Measurements from ENCODE around the gene CDKL4. TPM values are rescaled to one million over a fixed set of nuclear protein-coding genes. Genes with fewer than 3 reads are reported as not detected.
"Not testable (repeated sequence)": the region's sequence is repeated elsewhere in the genome, so short reads cannot be mapped to it uniquely, and the experiment has no call there.

Gene CDKL4
- polyA plus RNA-seq, 1 donor, result 0.10 TPM

DNA sequence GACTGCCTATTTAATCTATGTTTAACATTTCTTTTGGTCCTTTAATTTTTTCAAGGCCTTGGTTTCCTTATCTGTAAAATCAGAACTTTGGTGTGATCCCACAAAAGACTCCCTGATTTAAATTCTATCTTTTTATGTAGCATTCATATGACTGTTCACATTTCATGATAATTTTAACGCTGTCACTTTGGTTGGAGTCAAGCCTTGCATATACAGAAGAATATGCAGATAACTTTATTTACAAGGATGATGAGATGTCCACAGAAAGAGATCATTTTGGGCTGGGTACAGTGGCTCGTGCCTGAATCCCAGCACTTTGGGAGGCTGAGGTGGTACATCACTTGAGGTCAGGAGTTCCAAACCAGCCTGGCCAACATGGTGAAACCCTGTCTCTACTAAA is 84.5 kb downstream of the CDKL4 start:
- Histone ChIP-seq H3K4me1 (ENCODE audit: control insufficient read depth, insufficient read depth, low read length) (no peaks in the 10 kb centered on the region), H3K4me3 (ENCODE audit: low read length) (no peak overlapping the region), H3K27me3 (ENCODE audit: control insufficient read depth, insufficient read depth, low read length) (no peaks in the 10 kb centered on the region), H3K27ac (ENCODE audit: low read length) (no peak overlapping the region), H3K9me3 (ENCODE audit: control insufficient read depth, low read depth, low read length) (no peaks in the 10 kb centered on the region), H3K36me3 (ENCODE audit: control insufficient read depth, insufficient read depth, low read length) (no peaks in the 10 kb centered on the region)
- no CpG with 5 or more reads among the region's 2 CpGs for WGBS (ENCODE audit: insufficient coverage, low lambda C conversion rate)
- DNase-seq, result no peak

- Histone ChIP-seq H3K27ac (ENCODE audit: low read length) (no peak overlapping the region), H3K36me3 (ENCODE audit: control insufficient read depth, insufficient read depth, low read length) (no peaks in the 10 kb centered on the region), H3K4me3 (ENCODE audit: low read length) (no peak overlapping the region), H3K4me1 (ENCODE audit: control insufficient read depth, insufficient read depth, low read length) (no peaks in the 10 kb centered on the region), H3K9me3 (ENCODE audit: control insufficient read depth, low read depth, low read length) (no peaks in the 10 kb centered on the region), H3K27me3 (ENCODE audit: control insufficient read depth, insufficient read depth, low read length) (no peaks in the 10 kb centered on the region)
- no CpG with 5 or more reads among the region's 4 CpGs for WGBS (ENCODE audit: insufficient coverage, low lambda C conversion rate)
- no peak for DNase-seq
Measured at GRCh38 chr2:39158351-39158750, 85.4 kb downstream of the CDKL4 start.

DNA sequence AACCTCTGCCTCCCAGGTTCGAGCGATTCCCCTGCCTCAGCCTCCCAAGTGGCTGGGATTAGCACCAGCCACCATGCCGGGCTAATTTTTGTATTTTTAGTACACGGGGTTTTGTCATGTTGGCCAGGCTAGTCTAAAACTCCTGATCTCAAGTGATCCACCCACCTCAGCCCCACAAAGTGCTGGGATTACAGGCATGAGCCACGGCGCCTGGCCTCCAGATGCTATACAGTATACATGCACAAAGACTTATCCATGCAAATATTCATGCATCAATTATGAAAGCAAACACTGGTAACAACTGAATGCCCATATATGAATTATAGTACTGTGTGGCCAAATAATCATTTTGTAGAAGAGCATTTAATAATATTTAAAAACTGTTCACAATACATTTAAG is 86.9 kb downstream of the CDKL4 start:
- no peaks in the 10 kb centered on the region for H3K36me3 ChIP-seq (ENCODE audit: control insufficient read depth, insufficient read depth, low read length)
- no peaks in the 10 kb centered on the region for H3K4me1 ChIP-seq (ENCODE audit: control insufficient read depth, insufficient read depth, low read length)
- H3K27me3 ChIP-seq (ENCODE audit: control insufficient read depth, insufficient read depth, low read length), result no peaks in the 10 kb centered on the region
- no peaks in the 10 kb centered on the region for H3K9me3 ChIP-seq (ENCODE audit: control insufficient read depth, low read depth, low read length)
- no peak overlapping the region for H3K27ac ChIP-seq (ENCODE audit: low read length)
- H3K4me3 ChIP-seq (ENCODE audit: low read length), result no peak overlapping the region
- DNase-seq, result no peak
- no CpG with 5 or more reads among the region's 6 CpGs for WGBS (ENCODE audit: insufficient coverage, low lambda C conversion rate)

DNA sequence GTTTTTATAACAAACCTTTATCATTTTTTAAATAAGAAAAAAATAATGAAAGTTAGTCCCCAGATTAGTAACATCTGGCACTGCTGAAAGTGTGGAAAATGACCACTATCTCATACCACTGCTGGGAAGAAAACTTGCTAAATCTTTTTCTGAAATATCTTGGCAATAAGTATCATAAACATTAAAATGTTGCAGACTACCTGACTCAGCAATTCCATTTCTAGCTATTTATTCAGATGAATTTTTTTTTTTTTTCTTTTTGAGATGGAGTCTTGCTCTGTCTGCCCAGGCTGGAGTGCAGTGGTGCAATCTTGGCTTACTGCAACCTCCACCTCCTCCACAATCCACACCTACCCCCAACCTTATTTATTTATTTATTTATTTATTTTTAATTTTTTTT is 87.7 kb downstream of the CDKL4 start:
- Histone ChIP-seq H3K36me3 (ENCODE audit: control insufficient read depth, insufficient read depth, low read length) (no peaks in the 10 kb centered on the region), H3K4me1 (ENCODE audit: control insufficient read depth, insufficient read depth, low read length) (no peaks in the 10 kb centered on the region)

GRCh38 chr2:39155573-39155972 is 88.2 kb downstream of the CDKL4 start:
- not testable (repeated sequence) for H3K27me3 ChIP-seq (ENCODE audit: control insufficient read depth, insufficient read depth, low read length); H3K9me3 ChIP-seq (ENCODE audit: control insufficient read depth, low read depth, low read length); H3K27ac ChIP-seq (ENCODE audit: low read length); DNase-seq; H3K36me3 ChIP-seq (ENCODE audit: control insufficient read depth, insufficient read depth, low read length); H3K4me1 ChIP-seq (ENCODE audit: control insufficient read depth, insufficient read depth, low read length); H3K4me3 ChIP-seq (ENCODE audit: low read length)
- WGBS (ENCODE audit: insufficient coverage, low lambda C conversion rate), result no CpG with 5 or more reads among the region's 4 CpGs

More for the DNA sequence above, 87.7 kb downstream of the CDKL4 start:
- Histone ChIP-seq H3K27ac (ENCODE audit: low read length) (no peak overlapping the region), H3K27me3 (ENCODE audit: control insufficient read depth, insufficient read depth, low read length) (no peaks in the 10 kb centered on the region), H3K4me3 (ENCODE audit: low read length) (no peak overlapping the region), H3K9me3 (ENCODE audit: control insufficient read depth, low read depth, low read length) (no peaks in the 10 kb centered on the region)
- no peak for DNase-seq

DNA sequence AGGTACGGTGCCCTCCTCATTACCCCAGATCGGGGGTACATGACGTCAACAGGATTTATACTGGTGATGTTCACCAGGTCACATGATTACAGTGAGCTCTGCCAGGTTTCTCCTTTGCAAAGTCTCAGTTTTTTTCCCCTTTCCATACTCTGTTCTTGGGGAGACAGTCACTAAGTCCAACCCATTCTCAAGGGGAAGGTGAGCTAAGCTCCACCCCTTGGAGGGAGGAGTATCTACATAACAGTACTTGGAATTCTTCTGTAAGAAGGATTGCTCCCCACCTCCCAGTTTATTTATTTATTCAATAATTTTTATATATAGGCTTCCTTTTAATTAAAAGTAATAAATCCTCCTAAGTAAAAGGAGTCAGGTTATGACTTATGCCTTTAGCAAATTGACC is 88.8 kb downstream of the CDKL4 start:
- DNase-seq, result no peak
- no peak overlapping the region for H3K27ac ChIP-seq (ENCODE audit: low read length)
- H3K4me1 ChIP-seq (ENCODE audit: control insufficient read depth, insufficient read depth, low read length), result no peaks in the 10 kb centered on the region
- no peaks in the 10 kb centered on the region for H3K36me3 ChIP-seq (ENCODE audit: control insufficient read depth, insufficient read depth, low read length)
- no peaks in the 10 kb centered on the region for H3K9me3 ChIP-seq (ENCODE audit: control insufficient read depth, low read depth, low read length)
- no CpG with 5 or more reads among the region's 3 CpGs for WGBS (ENCODE audit: insufficient coverage, low lambda C conversion rate)
- H3K27me3 ChIP-seq (ENCODE audit: control insufficient read depth, insufficient read depth, low read length), result no peaks in the 10 kb centered on the region
- no peak overlapping the region for H3K4me3 ChIP-seq (ENCODE audit: low read length)

- DNase-seq, result no peak
- H3K9me3 ChIP-seq (ENCODE audit: control insufficient read depth, low read depth, low read length), result no peaks in the 10 kb centered on the region
- no CpG with 5 or more reads among the region's 1 CpG for WGBS (ENCODE audit: insufficient coverage, low lambda C conversion rate)
Measured at GRCh38 chr2:39153312-39153711, 90.5 kb downstream of the CDKL4 start.

DNA sequence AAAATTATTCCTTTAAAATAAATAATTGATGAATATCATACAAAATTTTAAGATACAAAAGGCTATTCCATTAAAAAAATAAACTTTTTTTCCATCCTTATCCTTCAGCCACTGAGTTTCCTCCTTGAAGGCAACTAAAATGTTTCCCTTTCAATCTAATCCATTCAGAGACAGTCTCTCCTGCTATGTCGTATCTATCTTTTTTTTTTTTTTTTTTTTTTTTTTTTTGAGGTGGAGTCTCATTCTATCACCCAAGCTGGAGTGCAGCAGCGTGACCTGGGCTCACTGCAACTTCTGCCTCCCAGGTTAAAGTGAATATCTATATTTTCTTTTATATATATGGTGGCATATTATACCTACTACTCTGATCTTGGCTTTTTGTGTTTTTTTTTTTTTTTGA is 91.3 kb downstream of the CDKL4 start:
- WGBS (ENCODE audit: insufficient coverage, low lambda C conversion rate), result no CpG with 5 or more reads among the region's 2 CpGs
- H3K27ac ChIP-seq (ENCODE audit: low read length), result no peak overlapping the region
- no peaks in the 10 kb centered on the region for H3K4me1 ChIP-seq (ENCODE audit: control insufficient read depth, insufficient read depth, low read length)
- DNase-seq, result no peak
- H3K36me3 ChIP-seq (ENCODE audit: control insufficient read depth, insufficient read depth, low read length), result no peaks in the 10 kb centered on the region
- no peaks in the 10 kb centered on the region for H3K27me3 ChIP-seq (ENCODE audit: control insufficient read depth, insufficient read depth, low read length)
- H3K4me3 ChIP-seq (ENCODE audit: low read length), result no peak overlapping the region
- no peaks in the 10 kb centered on the region for H3K9me3 ChIP-seq (ENCODE audit: control insufficient read depth, low read depth, low read length)

More at GRCh38 chr2:39153312-39153711, 90.5 kb downstream of the CDKL4 start:
- H3K27me3 ChIP-seq (ENCODE audit: control insufficient read depth, insufficient read depth, low read length), result no peaks in the 10 kb centered on the region
- no peak overlapping the region for H3K27ac ChIP-seq (ENCODE audit: low read length)
- H3K4me1 ChIP-seq (ENCODE audit: control insufficient read depth, insufficient read depth, low read length), result no peaks in the 10 kb centered on the region
- H3K4me3 ChIP-seq (ENCODE audit: low read length), result no peak overlapping the region
- H3K36me3 ChIP-seq (ENCODE audit: control insufficient read depth, insufficient read depth, low read length), result no peaks in the 10 kb centered on the region

DNA sequence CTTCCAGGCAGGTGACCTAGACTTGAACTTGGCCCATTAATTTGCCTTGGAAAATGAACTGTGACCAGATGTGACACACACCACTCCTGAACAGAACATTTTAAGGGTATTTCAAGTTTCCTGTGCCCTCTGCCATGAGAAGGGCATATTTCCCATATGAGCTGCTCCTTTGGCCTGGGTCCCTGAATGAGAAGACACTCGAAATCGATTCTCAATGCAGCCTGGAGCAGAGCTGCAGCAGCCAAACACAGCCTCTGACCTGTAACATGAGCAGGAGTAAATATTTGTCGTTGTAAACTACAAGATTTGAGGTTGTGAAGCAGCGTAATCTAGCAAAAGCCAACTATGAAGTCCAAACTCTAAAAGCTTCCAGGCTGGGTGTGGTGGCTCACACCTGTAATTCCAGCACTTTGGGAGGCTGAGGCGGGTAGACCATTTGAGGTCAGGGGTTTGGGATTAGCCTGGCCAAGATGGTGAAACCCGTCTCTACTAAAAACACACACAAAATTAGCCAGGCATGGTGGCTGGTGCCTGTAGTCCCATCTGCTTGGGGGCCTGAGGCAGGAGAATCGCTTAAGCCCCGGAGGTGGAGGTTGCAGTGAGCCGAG is 92.8 kb downstream of the CDKL4 start:
- no peak overlapping the region for H3K4me3 ChIP-seq (ENCODE audit: low read length)
- no peak overlapping the region for H3K27ac ChIP-seq (ENCODE audit: low read length)
- no peaks in the 10 kb centered on the region for H3K36me3 ChIP-seq (ENCODE audit: control insufficient read depth, insufficient read depth, low read length)
- no peaks in the 10 kb centered on the region for H3K27me3 ChIP-seq (ENCODE audit: control insufficient read depth, insufficient read depth, low read length)
- H3K9me3 ChIP-seq (ENCODE audit: control insufficient read depth, low read depth, low read length), result no peaks in the 10 kb centered on the region
- H3K4me1 ChIP-seq (ENCODE audit: control insufficient read depth, insufficient read depth, low read length), result no peaks in the 10 kb centered on the region
- no peak for DNase-seq
- WGBS (ENCODE audit: insufficient coverage, low lambda C conversion rate), result no CpG with 5 or more reads among the region's 9 CpGs

DNA sequence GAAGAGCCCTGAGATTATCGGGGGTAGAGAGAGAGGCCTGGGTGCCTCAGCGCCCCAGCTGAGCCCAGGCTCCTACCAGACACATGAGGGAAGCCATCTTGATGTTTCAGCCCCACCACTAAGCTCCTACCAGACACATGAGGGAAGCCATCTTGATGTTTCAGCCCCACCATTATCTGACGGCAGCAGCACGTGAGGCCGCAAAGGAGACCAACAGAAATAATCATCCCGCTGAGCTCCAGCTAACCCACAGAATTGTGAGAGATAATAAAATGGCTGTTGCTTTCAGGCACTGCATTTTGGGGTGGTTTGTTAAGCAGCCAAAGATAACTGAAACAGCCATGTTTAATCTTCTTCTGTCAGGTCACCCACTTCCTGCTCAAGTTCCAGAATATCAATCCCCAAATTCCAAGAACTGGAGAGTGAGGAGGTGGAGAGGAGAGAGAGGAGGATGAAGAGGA is 93.6 kb downstream of the CDKL4 start:
- H3K27ac ChIP-seq (ENCODE audit: low read length), result no peak overlapping the region
- H3K36me3 ChIP-seq (ENCODE audit: control insufficient read depth, insufficient read depth, low read length), result no peaks in the 10 kb centered on the region
- DNase-seq, result no peak
- H3K27me3 ChIP-seq (ENCODE audit: control insufficient read depth, insufficient read depth, low read length), result no peaks in the 10 kb centered on the region
- no peaks in the 10 kb centered on the region for H3K9me3 ChIP-seq (ENCODE audit: control insufficient read depth, low read depth, low read length)
- H3K4me1 ChIP-seq (ENCODE audit: control insufficient read depth, insufficient read depth, low read length), result no peaks in the 10 kb centered on the region
- 100% methylated on average over 1 of the region's 6 CpGs for WGBS (ENCODE audit: insufficient coverage, low lambda C conversion rate)
- no peak overlapping the region for H3K4me3 ChIP-seq (ENCODE audit: low read length)

DNA sequence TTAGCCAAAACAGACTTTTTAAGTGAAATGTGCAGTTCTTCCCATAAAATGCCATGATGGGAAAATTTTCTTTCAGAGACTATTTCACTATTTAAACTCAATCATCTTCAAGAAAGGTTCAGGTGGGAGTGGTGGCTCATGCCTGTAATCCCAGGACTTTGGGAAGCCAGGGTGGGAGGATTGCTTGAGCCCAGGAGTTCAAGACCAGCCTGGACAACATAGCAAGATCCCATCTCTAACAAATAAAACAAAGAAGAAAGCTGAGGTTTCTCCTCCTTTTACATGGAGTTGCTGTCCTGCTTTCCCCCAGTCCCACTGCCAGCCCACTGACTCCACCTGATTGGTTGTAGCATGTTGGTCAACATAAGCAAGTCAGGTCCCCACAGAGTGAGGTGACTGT is 97.1 kb downstream of the CDKL4 start:
- Histone ChIP-seq H3K4me1 (ENCODE audit: control insufficient read depth, insufficient read depth, low read length) (no peaks in the 10 kb centered on the region), H3K27me3 (ENCODE audit: control insufficient read depth, insufficient read depth, low read length) (no peaks in the 10 kb centered on the region), H3K9me3 (ENCODE audit: control insufficient read depth, low read depth, low read length) (peaks cover 4% of the 10 kb centered on the region), H3K4me3 (ENCODE audit: low read length) (no peak overlapping the region), H3K36me3 (ENCODE audit: control insufficient read depth, insufficient read depth, low read length) (no peaks in the 10 kb centered on the region), H3K27ac (ENCODE audit: low read length) (no peak overlapping the region)
- DNase-seq, result no peak
